HCT116 (cell line): ENCODE data around the gene CENPX. TPM values are rescaled to one million over a fixed set of nuclear protein-coding genes. Genes with fewer than 3 reads are reported as not detected.

Experiments
- ATAC-seq: fragments of 200-7000 bp; cut with Tn5 transposase; 2 replicates; pipeline ENCODE4 v1.9.1; 2020; ENCODE audit warnings: mild to moderate bottlenecking, moderate library complexity
- BruUV-seq: library from RNA; stranded (reverse); fragments of 400-500 nt; replicated peaks from 2 replicates; lab custom pipeline; 2021; lab: Mats Ljungman, UMichigan
- CTCF ChIA-PET: fragments of 300-600 bp; sonication (Branson Sonifier 250); formaldehyde crosslinking; loops from one replicate; lab custom pipeline; 2021; ENCODE audit warnings: antibody characterized with exemption; lab: Charles Lee
- POLR2A ChIA-PET: fragments of 300-600, 350-600 bp; sonication (Branson Sonifier 250); formaldehyde crosslinking; loops from one replicate; lab custom pipeline; 2021; ENCODE audit warnings: antibody characterized with exemption; lab: Charles Lee
- RAD21 ChIA-PET, 2 experiments: fragments of 300-600 bp; sonication (Branson Sonifier 250); formaldehyde crosslinking; loops; one replicate each; lab custom pipeline; 2023; ENCODE audit warnings: low total read pairs in 2 of 2; ENCODE audit not compliant: uncharacterized antibody in 2 of 2, unreplicated experiment in 2 of 2, low non-redundant PET in 1 of 2; lab: Charles Lee
- DNase-seq: peaks from one replicate; pipeline ENCODE4 v3.0.0-alpha.2; 2010; ENCODE audit warnings: low read depth, low spot score
- H2AFZ ChIP-seq: fragments of 200-600 bp; shearing (Covaris generic), sonication (generic); 2 replicates; pipeline ENCODE4 v1.6.1; 2017; ENCODE audit warnings: low read depth, mixed run types, mixed read lengths, antibody characterized with exemption, low read length; ENCODE audit not compliant: poor library complexity, severe bottlenecking
- H3K27ac ChIP-seq: 2 replicates; pipeline ENCODE4 v1.5.1; 2012; ENCODE audit warnings: low read depth, low read length
- H3K27me3 ChIP-seq: fragments of 200-600 bp; sonication (generic); 2 replicates; pipeline ENCODE4 v1.6.1; 2016; ENCODE audit warnings: mixed run types, low read length, mixed read lengths; ENCODE audit not compliant: insufficient read depth
- H3K36me3 ChIP-seq, 2 experiments: fragments of 200-500 bp in 1 of 2; fragments of 200-600 bp in 1 of 2; sonication (Bioruptor generic) in 1 of 2; sonication (generic) in 1 of 2; 2 replicates each; pipeline versions ENCODE4 v1.5.1 to v1.6.1; 2014 to 2016; ENCODE audit warnings: low read length in 2 of 2, inconsistent platforms in 1 of 2, mixed read lengths in 1 of 2, mixed run types in 1 of 2; ENCODE audit not compliant: insufficient read depth in 2 of 2, control insufficient read depth in 1 of 2
- H3K4me1 ChIP-seq, 2 experiments: fragments of 200-600 bp in 1 of 2; sonication (generic) in 1 of 2; 2 replicates each; pipeline versions ENCODE4 v1.5.1 to v1.6.1; 2012 to 2017; ENCODE audit warnings: low read length in 2 of 2, inconsistent platforms in 1 of 2, mild to moderate bottlenecking in 1 of 2, mixed read lengths in 1 of 2, mixed run types in 1 of 2, moderate library complexity in 1 of 2; ENCODE audit not compliant: insufficient read depth in 2 of 2, control insufficient read depth in 1 of 2
- H3K4me2 ChIP-seq: fragments of 200-600 bp; sonication (generic); 2 replicates; pipeline ENCODE4 v1.6.1; 2017; ENCODE audit warnings: mixed run types, low read length, mixed read lengths
- H3K4me3 ChIP-seq, 2 experiments: fragments of 200-600 bp in 1 of 2; sonication (generic) in 1 of 2; replicated peaks in 1 of 2; 2 replicates each; pipeline ENCODE4 v1.5.1; 2011 to 2016; ENCODE audit warnings: low read length in 2 of 2, control low read depth in 1 of 2, low read depth in 1 of 2, mild to moderate bottlenecking in 1 of 2, mixed read lengths in 1 of 2, mixed run types in 1 of 2
- H3K79me2 ChIP-seq: fragments of 200-600 bp; sonication (generic); 2 replicates; pipeline ENCODE4 v1.6.1; 2017; ENCODE audit warnings: mild to moderate bottlenecking, mixed run types, low read length, moderate library complexity, mixed read lengths; ENCODE audit not compliant: insufficient read depth
- H3K9ac ChIP-seq: fragments of 200-600 bp; sonication (generic); 2 replicates; pipeline ENCODE4 v1.6.1; 2016; ENCODE audit warnings: low read length, mixed read lengths
- H3K9me2 ChIP-seq: fragments of 200-600 bp; sonication (generic), shearing (Covaris generic); 2 replicates; pipeline ENCODE4 v1.6.1; 2017; ENCODE audit warnings: mixed run types, mild to moderate bottlenecking, moderate library complexity; ENCODE audit not compliant: insufficient read depth
- H3K9me3 ChIP-seq, 2 experiments: fragments of 200-500 bp in 1 of 2; fragments of 200-600 bp in 1 of 2; sonication (Bioruptor generic) in 1 of 2; sonication (generic) in 1 of 2; 2 replicates each; pipeline ENCODE4 v1.6.1; 2014 to 2017; ENCODE audit warnings: low read length in 2 of 2, mixed read lengths in 2 of 2, inconsistent platforms in 1 of 2, low read depth in 1 of 2, mild to moderate bottlenecking in 1 of 2, mixed run types in 1 of 2, moderate library complexity in 1 of 2; ENCODE audit not compliant: control insufficient read depth in 1 of 2, insufficient read depth in 1 of 2
- H4K20me1 ChIP-seq: fragments of 200-600 bp; sonication (generic), shearing (Covaris generic); 2 replicates; pipeline ENCODE4 v1.6.1; 2017; ENCODE audit warnings: mixed run types, mild to moderate bottlenecking, moderate library complexity; ENCODE audit not compliant: insufficient read depth
- CEBPB ChIP-seq: IDR thresholded peaks from 2 replicates; pipeline ENCODE4 v1.6.1; 2012; ENCODE audit warnings: low read depth
- EGR1 ChIP-seq: IDR thresholded peaks from 2 replicates; pipeline ENCODE4 v1.6.1; 2012; ENCODE audit warnings: low read depth
- POLR2A ChIP-seq: IDR thresholded peaks from 2 replicates; pipeline ENCODE4 v1.7.0; 2011; ENCODE audit warnings: borderline replicate concordance; ENCODE audit not compliant: insufficient read depth, insufficient read length; ENCODE audit errors: extremely low read depth
- POLR2AphosphoS5 ChIP-seq: IDR thresholded peaks from 2 replicates; pipeline ENCODE4 v1.6.1; 2011; ENCODE audit warnings: mild to moderate bottlenecking, low read depth, low read length, moderate library complexity
- RAD21 ChIP-seq: IDR thresholded peaks from 2 replicates; pipeline ENCODE4 v1.6.1; 2012; ENCODE audit warnings: low read depth, mild to moderate bottlenecking
- SIN3A ChIP-seq: IDR thresholded peaks from 2 replicates; pipeline ENCODE4 v1.6.1; 2012; ENCODE audit warnings: low read depth
- SRF ChIP-seq: IDR thresholded peaks from 2 replicates; pipeline ENCODE4 v1.6.1; 2012; ENCODE audit warnings: low read depth
- TCF7L2 ChIP-seq: IDR thresholded peaks from 2 replicates; pipeline ENCODE4 v1.7.0; 2011; ENCODE audit warnings: borderline replicate concordance, inconsistent platforms; ENCODE audit not compliant: insufficient read depth, insufficient read length; ENCODE audit errors: extremely low read depth
- YY1 ChIP-seq: IDR thresholded peaks from 2 replicates; pipeline ENCODE4 v1.6.1; 2011; ENCODE audit warnings: low read length, low read depth, moderate library complexity, mild to moderate bottlenecking; ENCODE audit not compliant: insufficient replicate concordance; ENCODE audit errors: extremely low read depth
- ZFX ChIP-seq: fragments of 450-650 bp; IDR thresholded peaks from 2 replicates; pipeline ENCODE4 v1.6.1; 2017
- ZNF274 ChIP-seq: fragments of 200-500 bp; sonication (Bioruptor generic); IDR thresholded peaks from 2 replicates; pipeline ENCODE4 v1.6.1; 2014; ENCODE audit warnings: mild to moderate bottlenecking, low read depth, low read length, inconsistent platforms
- intact Hi-C: fragments of 100-400 bp; cut with micrococcal nuclease; formaldehyde crosslinking; loops from 2 replicates; pipeline ENCODE4 v1.10.0; 2022
- total RNA-seq: library from RNA; stranded (reverse); gene quantifications from one replicate; pipeline ENCODE4 v1.2.1, GENCODE V29; 2021; ENCODE audit not compliant: unreplicated experiment
- TF ChIP-seq, protein P1 (sequence below): IDR thresholded peaks from 2 replicates; pipeline ENCODE4 v1.6.1; 2012; ENCODE audit warnings: low read depth
- TF ChIP-seq, protein P2 (sequence below): IDR thresholded peaks from 2 replicates; pipeline ENCODE4 v1.6.1; 2011; ENCODE audit warnings: mild to moderate bottlenecking, low read length, moderate library complexity; ENCODE audit not compliant: insufficient replicate concordance; ENCODE audit errors: extremely low read depth
- TF ChIP-seq, protein P3 (sequence below): IDR thresholded peaks from 2 replicates; pipeline ENCODE4 v1.6.1; 2012
- TF ChIP-seq, protein P4 (sequence below), 3 experiments: fragments of 200-600 bp in 1 of 3; sonication (generic) in 1 of 3; IDR thresholded peaks in 2 of 3; conservative IDR thresholded peaks in 1 of 3; 2 replicates each; pipeline ENCODE4 v1.5.1; 2012 to 2017; ENCODE audit warnings: low read depth in 2 of 3, low read length in 2 of 3, antibody characterized with exemption in 1 of 3, borderline replicate concordance in 1 of 3, control low read depth in 1 of 3, mild to moderate bottlenecking in 1 of 3, mixed read lengths in 1 of 3, mixed run types in 1 of 3, moderate library complexity in 1 of 3; ENCODE audit not compliant: insufficient read depth in 1 of 3

The CENPX gene
- total RNA-seq, 1 experiment from 2014 or later, result 184 TPM

DNA sequence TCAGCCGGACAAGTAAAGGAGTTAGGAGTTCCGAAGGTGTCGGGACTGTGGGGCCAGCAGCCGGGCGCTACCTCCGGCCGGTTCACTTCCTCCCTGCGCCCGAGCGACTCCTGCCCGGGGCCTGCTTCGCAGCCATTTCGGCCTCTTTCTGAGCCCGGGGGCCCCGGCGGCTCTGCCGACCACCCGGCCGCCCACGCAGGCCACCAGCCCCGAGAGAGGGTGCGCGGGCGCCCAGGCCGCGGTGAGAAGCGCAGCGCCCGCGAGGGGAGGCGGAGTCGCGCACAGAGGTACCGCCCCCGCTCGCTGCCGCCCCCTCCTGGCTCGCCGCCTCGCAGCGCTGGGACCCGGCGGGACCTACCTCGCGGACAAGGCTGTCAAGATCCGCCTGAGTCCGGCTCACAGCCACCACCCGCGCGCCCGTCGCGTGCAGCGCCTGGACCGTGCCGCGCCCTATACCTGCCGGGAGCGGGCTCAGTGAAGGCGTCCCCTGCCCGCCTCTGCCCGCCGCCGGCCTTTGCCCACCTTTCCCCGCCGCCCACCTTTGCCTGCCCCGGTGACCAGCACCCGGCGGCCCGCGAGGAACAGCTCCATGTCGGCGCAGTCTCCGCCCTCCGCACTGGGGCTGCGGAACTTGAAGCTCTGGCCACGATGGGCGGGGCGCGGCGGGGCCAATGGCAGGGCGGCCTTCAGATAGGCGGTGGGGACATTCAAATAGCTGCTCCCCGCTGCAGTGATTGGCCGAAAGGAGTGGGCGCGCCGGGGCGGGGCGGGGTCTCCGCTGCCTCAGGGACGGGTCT lies 14.6 kb upstream of the CENPX start, which contains the start of gene DCXR:
Gene DCXR (minus strand): TSS at position 606 of the 797 bp plus-strand sequence. CDS start 15 bp downstream, at position 591.
- H3K4me1 ChIP-seq, result peaks cover 18 to 48% of the 10 kb centered on the region in 2 experiments
- H3K27ac ChIP-seq, result peak within 1 kb of the TSS; percentile 91
- H3K79me2 ChIP-seq, result peaks cover 25% of the 10 kb centered on the region; the same call in 1 of the 2 replicates
- H3K9me2 ChIP-seq, result no peaks in the 10 kb centered on the region
- ChIA-PET POLR2A (interaction anchor here (0.5 to 1.5 kb wide), 9 partner anchors 8 to 165 kb away, joined by 3 to 8 read pairs (median 3); partner anchors contain the start of genes CENPX, FASN, LRRC45 and PYCR1), CTCF (interaction anchor here (0.7 to 4.8 kb wide), 19 partner anchors 8 to 303 kb away, joined by 3 to 57 read pairs (median 4); partner anchors contain the start of genes CENPX, FASN, GPS1 and LRRC45), RAD21 (interaction anchor here (1.0 to 1.1 kb wide), 2 partner anchors 14 to 78 kb away, joined by 10 to 11 read pairs; partner anchors contain the start of genes CENPX (in 1 of the 2) and LRRC45 (in 1 of the 2))
- H4K20me1 ChIP-seq, result no peaks in the 10 kb centered on the region
- ATAC-seq (peak; percentile 89), DNase-seq (peak; percentile 96)
- peaks cover 0 to 12% of the 10 kb centered on the region in 2 experiments; a peak in 1 of 4 replicates for H3K36me3 ChIP-seq
- H3K9me3 ChIP-seq, result no peaks in the 10 kb centered on the region
- H3K9ac ChIP-seq, result peak within 1 kb of the TSS; percentile 94
- H3K4me2 ChIP-seq, result peak within 1 kb of the TSS; percentile 95
- peak within 1 kb of the TSS; percentile 92 to 93 for H3K4me3 ChIP-seq
- no TSS peak for BruUV-seq
- peak within 1 kb of the TSS; percentile 49 for H2AFZ ChIP-seq
- H3K27me3 ChIP-seq, result no peaks in the 10 kb centered on the region
- TF ChIP-seq ZNF274 (no peak), SIN3A (peak; percentile 97), TCF7L2 (no peak), YY1 (peak; percentile 82), RAD21 (no peak), CEBPB (no peak), SRF (no peak), EGR1 (peak; percentile 98), POLR2A (peak; percentile 88), ZFX (peak; percentile 93; the same call in 1 of the 2 replicates), POLR2AphosphoS5 (peak; percentile 93)
- TF ChIP-seq, protein P1, sequence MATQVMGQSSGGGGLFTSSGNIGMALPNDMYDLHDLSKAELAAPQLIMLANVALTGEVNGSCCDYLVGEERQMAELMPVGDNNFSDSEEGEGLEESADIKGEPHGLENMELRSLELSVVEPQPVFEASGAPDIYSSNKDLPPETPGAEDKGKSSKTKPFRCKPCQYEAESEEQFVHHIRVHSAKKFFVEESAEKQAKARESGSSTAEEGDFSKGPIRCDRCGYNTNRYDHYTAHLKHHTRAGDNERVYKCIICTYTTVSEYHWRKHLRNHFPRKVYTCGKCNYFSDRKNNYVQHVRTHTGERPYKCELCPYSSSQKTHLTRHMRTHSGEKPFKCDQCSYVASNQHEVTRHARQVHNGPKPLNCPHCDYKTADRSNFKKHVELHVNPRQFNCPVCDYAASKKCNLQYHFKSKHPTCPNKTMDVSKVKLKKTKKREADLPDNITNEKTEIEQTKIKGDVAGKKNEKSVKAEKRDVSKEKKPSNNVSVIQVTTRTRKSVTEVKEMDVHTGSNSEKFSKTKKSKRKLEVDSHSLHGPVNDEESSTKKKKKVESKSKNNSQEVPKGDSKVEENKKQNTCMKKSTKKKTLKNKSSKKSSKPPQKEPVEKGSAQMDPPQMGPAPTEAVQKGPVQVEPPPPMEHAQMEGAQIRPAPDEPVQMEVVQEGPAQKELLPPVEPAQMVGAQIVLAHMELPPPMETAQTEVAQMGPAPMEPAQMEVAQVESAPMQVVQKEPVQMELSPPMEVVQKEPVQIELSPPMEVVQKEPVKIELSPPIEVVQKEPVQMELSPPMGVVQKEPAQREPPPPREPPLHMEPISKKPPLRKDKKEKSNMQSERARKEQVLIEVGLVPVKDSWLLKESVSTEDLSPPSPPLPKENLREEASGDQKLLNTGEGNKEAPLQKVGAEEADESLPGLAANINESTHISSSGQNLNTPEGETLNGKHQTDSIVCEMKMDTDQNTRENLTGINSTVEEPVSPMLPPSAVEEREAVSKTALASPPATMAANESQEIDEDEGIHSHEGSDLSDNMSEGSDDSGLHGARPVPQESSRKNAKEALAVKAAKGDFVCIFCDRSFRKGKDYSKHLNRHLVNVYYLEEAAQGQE, result no peak
- TF ChIP-seq, protein P2, sequence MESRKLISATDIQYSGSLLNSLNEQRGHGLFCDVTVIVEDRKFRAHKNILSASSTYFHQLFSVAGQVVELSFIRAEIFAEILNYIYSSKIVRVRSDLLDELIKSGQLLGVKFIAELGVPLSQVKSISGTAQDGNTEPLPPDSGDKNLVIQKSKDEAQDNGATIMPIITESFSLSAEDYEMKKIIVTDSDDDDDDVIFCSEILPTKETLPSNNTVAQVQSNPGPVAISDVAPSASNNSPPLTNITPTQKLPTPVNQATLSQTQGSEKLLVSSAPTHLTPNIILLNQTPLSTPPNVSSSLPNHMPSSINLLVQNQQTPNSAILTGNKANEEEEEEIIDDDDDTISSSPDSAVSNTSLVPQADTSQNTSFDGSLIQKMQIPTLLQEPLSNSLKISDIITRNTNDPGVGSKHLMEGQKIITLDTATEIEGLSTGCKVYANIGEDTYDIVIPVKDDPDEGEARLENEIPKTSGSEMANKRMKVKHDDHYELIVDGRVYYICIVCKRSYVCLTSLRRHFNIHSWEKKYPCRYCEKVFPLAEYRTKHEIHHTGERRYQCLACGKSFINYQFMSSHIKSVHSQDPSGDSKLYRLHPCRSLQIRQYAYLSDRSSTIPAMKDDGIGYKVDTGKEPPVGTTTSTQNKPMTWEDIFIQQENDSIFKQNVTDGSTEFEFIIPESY, result peak; percentile 46
- TF ChIP-seq, protein P3, sequence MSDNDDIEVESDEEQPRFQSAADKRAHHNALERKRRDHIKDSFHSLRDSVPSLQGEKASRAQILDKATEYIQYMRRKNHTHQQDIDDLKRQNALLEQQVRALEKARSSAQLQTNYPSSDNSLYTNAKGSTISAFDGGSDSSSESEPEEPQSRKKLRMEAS, result peak; percentile 97
- TF ChIP-seq, protein P4, sequence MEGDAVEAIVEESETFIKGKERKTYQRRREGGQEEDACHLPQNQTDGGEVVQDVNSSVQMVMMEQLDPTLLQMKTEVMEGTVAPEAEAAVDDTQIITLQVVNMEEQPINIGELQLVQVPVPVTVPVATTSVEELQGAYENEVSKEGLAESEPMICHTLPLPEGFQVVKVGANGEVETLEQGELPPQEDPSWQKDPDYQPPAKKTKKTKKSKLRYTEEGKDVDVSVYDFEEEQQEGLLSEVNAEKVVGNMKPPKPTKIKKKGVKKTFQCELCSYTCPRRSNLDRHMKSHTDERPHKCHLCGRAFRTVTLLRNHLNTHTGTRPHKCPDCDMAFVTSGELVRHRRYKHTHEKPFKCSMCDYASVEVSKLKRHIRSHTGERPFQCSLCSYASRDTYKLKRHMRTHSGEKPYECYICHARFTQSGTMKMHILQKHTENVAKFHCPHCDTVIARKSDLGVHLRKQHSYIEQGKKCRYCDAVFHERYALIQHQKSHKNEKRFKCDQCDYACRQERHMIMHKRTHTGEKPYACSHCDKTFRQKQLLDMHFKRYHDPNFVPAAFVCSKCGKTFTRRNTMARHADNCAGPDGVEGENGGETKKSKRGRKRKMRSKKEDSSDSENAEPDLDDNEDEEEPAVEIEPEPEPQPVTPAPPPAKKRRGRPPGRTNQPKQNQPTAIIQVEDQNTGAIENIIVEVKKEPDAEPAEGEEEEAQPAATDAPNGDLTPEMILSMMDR (IDR thresholded peaks at IDR 0.05 in 2 of 3, conservative IDR thresholded peaks at IDR 0.05 in 1 of 3; ENCODE audit: borderline replicate concordance in 1 of 3, insufficient read depth in 1 of 3, low read depth in 2 of 3, low read length in 2 of 3), result peak; percentile 66 to 91 (median 79)
- intact Hi-C loops, result loop anchor here (2.0 to 10.0 kb wide), 3 partner anchors 62 to 378 kb away; partner anchors contain the start of genes FASN, HEXD and OGFOD3
